Progenitor cell of endocrine pancreas (in vitro differentiated cells): ENCODE results near the gene PPP2R2B. TPM values are rescaled to one million over a fixed set of nuclear protein-coding genes. Genes with fewer than 3 reads are reported as not detected.

Experiments
- DNase-seq: peaks from one replicate; pipeline ENCODE4 v3.0.0; 2021; ENCODE audit warnings: low spot score; ENCODE audit not compliant: unreplicated experiment
- H3K27ac Mint-ChIP-seq: 2 replicates; pipeline ENCODE4 v1.8.0; 2021; ENCODE audit warnings: mild to moderate bottlenecking, moderate library complexity, mixed read lengths
- H3K27me3 Mint-ChIP-seq: 2 replicates; pipeline ENCODE4 v1.8.0; 2021; ENCODE audit warnings: mixed read lengths
- H3K36me3 Mint-ChIP-seq: 2 replicates; pipeline ENCODE4 v1.8.0; 2022; ENCODE audit warnings: mixed read lengths; ENCODE audit not compliant: insufficient read depth
- H3K4me1 Mint-ChIP-seq: 2 replicates; pipeline ENCODE4 v1.8.0; 2021; ENCODE audit warnings: low read depth, mixed read lengths
- H3K4me3 Mint-ChIP-seq: 2 replicates; pipeline ENCODE4 v1.8.0; 2021; ENCODE audit warnings: low read depth, mild to moderate bottlenecking, moderate library complexity, mixed read lengths
- H3K9me3 Mint-ChIP-seq: 2 replicates; pipeline ENCODE4 v1.8.0; 2021; ENCODE audit warnings: low read depth, mixed read lengths
- total RNA-seq: library from RNA; stranded (reverse); gene quantifications from 2 replicates; pipeline ENCODE4 v1.2.1, GENCODE V29; 2021
- TF ChIP-seq, protein P1 (sequence below): fragments of 200-600 bp; sonication (generic); IDR thresholded peaks from one replicate; pipeline ENCODE4 v1.5.0; 2021; ENCODE audit warnings: antibody characterized with exemption, mild to moderate bottlenecking; ENCODE audit not compliant: unreplicated experiment

The PPP2R2B gene
- total RNA-seq, 1 donor from 2014 or later: 1.8 TPM

DNA sequence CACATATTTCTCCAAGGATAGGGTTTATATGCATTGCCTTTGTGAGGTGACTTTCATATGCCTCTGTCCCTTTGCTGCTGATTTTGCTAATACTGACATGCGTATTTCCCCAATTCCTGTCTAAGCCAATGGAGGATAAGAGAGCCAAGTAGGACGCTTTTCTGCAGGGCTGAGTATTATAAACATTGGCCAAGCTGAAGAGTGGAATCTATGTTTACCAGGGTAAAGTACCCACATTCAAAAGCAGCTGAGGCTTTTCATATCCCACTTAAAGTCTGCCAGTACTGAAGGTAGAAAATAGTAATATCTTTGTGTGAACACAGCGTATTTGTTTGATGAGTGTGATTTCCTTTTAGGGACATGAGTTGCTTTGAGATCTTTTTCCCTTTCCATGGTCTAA is 233.7 kb downstream of the PPP2R2B start:
- Mint-ChIP-seq H3K4me3 (no peak overlapping the region), H3K27me3 (peaks cover 12% of the 10 kb centered on the region), H3K9me3 (no peaks in the 10 kb centered on the region), H3K36me3 (no peaks in the 10 kb centered on the region), H3K27ac (no peak overlapping the region), H3K4me1 (no peaks in the 10 kb centered on the region)
- no peak for DNase-seq
- TF ChIP-seq, protein P1, sequence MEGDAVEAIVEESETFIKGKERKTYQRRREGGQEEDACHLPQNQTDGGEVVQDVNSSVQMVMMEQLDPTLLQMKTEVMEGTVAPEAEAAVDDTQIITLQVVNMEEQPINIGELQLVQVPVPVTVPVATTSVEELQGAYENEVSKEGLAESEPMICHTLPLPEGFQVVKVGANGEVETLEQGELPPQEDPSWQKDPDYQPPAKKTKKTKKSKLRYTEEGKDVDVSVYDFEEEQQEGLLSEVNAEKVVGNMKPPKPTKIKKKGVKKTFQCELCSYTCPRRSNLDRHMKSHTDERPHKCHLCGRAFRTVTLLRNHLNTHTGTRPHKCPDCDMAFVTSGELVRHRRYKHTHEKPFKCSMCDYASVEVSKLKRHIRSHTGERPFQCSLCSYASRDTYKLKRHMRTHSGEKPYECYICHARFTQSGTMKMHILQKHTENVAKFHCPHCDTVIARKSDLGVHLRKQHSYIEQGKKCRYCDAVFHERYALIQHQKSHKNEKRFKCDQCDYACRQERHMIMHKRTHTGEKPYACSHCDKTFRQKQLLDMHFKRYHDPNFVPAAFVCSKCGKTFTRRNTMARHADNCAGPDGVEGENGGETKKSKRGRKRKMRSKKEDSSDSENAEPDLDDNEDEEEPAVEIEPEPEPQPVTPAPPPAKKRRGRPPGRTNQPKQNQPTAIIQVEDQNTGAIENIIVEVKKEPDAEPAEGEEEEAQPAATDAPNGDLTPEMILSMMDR: no peak

DNA sequence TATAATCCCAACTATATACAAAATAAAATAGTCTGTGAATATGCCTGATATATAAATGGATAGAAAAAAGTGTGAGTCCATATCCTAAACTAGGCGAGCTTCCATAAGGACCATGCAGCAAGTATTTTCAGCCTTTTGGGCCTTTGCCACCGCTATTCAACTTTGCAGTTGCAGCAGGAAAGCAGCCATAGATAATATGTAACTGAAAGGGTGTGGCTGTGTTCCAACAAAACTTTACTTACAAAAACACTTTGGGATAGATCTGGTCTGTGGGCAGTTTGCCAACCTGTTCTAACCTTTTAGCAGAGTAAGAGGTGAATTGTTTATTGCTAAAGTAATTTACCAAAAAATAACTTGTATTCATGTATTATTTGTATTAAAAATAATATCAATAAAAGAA is 234.8 kb downstream of the PPP2R2B start:
- H3K27ac Mint-ChIP-seq: no peak overlapping the region
- H3K4me1 Mint-ChIP-seq: no peaks in the 10 kb centered on the region
- peaks cover 14% of the 10 kb centered on the region for H3K27me3 Mint-ChIP-seq
- no peak overlapping the region for H3K4me3 Mint-ChIP-seq
- no peaks in the 10 kb centered on the region for H3K9me3 Mint-ChIP-seq
- TF ChIP-seq, protein P1: no peak
- H3K36me3 Mint-ChIP-seq: no peaks in the 10 kb centered on the region
- DNase-seq: no peak

DNA sequence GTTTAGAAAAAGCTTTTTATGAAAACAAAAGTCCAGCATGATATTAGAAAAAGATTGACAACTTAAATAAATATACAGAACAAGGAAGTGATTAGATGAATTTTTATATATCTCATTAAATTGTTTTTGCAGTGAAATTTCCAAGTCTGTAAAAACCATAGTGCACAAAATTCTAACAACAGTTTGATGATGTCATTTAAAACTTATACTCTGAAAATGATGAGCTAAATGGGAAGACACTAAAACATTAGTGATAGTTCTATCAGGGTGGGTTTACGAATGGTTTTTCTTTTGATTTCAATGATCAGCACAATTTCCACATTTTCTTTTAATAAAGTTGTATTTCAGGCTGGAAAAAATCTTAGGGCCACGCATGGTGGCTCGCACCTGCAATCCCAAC is 236.1 kb downstream of the PPP2R2B start:
- TF ChIP-seq, protein P1: no peak
- Mint-ChIP-seq H3K4me1 (no peaks in the 10 kb centered on the region), H3K27ac (no peak overlapping the region), H3K27me3 (peaks cover 14% of the 10 kb centered on the region), H3K4me3 (no peak overlapping the region), H3K9me3 (no peaks in the 10 kb centered on the region), H3K36me3 (no peaks in the 10 kb centered on the region)
- no peak for DNase-seq

DNA sequence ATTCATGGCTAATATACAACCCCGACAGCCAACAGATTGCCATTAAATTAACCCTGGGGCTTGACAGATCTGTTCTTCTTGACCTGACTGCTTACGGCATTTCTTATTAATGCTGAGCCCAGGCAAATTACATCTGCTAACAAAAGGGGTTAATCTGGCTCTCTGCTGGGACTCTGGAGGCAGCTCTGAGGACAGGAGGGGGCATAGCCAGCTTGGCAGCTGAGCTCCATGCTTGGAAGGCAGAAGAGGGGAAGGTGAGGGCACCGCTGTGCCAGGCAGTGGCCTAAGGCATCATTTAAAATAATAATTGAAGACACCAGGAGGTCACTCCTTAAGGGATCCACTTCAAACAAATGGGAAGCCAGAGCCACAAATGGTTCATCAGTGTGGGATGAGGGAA is 236.6 kb downstream of the PPP2R2B start:
- Mint-ChIP-seq H3K9me3 (no peaks in the 10 kb centered on the region), H3K36me3 (no peaks in the 10 kb centered on the region), H3K4me1 (no peaks in the 10 kb centered on the region), H3K27ac (no peak overlapping the region), H3K27me3 (peaks cover 14% of the 10 kb centered on the region), H3K4me3 (no peak overlapping the region)
- no peak for DNase-seq
- TF ChIP-seq, protein P1: no peak

DNA sequence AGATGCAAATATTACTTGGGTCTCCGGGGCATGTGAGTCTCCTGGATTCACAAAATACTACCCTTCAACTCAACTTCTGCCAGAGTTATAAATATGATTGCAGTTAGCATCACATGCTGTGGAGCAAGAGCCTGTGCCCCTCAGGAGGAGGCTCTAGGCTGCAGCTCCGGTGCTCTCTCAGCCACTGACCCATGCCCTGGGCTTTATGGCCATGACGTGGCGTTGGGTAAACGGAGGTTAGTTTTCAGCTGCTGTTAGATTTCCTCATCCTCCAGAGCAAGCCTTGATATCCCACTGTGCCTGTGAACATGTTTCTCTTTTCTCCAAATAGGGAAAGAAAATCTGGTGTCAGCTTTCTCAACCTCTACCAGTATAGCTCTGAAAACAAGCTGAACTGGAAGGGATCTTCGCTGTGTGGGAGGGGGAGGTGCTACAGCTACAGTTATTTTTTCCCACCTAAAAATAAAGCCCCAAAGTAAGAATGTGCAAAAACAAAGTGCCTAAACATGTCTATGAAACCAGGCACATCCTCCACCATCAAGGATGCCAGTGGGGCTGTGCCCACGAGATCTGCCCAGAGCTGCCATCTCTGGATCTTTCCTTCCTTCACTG is 238.2 kb downstream of the PPP2R2B start:
- no peak overlapping the region for H3K27ac Mint-ChIP-seq
- H3K4me1 Mint-ChIP-seq: no peaks in the 10 kb centered on the region
- no peak for DNase-seq
- H3K9me3 Mint-ChIP-seq: no peaks in the 10 kb centered on the region
- H3K36me3 Mint-ChIP-seq: no peaks in the 10 kb centered on the region
- H3K4me3 Mint-ChIP-seq: no peak overlapping the region
- peaks cover 14% of the 10 kb centered on the region for H3K27me3 Mint-ChIP-seq
- TF ChIP-seq, protein P1: no peak
